ENCODE results near the gene PIP5K1A.

GRCh38 chr1:151184211-151184610, 14.1 kb upstream of the PIP5K1A start:
- TF ChIP-seq CTCF (IDR thresholded peaks at IDR 0.05) (no peak), POLR2A (IDR thresholded peaks at IDR 0.05) (no peak)

All from right lobe of liver (tissue), 4 donors.